Liver (tissue), 9 donors: ENCODE measurements around the gene IL20. TPM values are rescaled to one million over a fixed set of nuclear protein-coding genes. Genes with fewer than 3 reads are reported as not detected.

Experiments used
- DNase-seq: peaks from one replicate; pipeline ENCODE4 v3.0.0-alpha.2; 2017; ENCODE audit warnings: low spot score
- H3K27ac ChIP-seq, 2 donors: one replicate each; pipeline ENCODE4 v1.7.0; 2013; ENCODE audit warnings: inconsistent platforms in 2 of 2, low read length in 2 of 2, control low read depth in 1 of 2, low read depth in 1 of 2, mild to moderate bottlenecking in 1 of 2
- H3K27me3 ChIP-seq, 4 donors: one replicate each; pipeline versions ENCODE4 v1.6.1 to v1.7.0; 2013; ENCODE audit warnings: low read length in 3 of 4, inconsistent platforms in 1 of 4, mild to moderate bottlenecking in 1 of 4, moderate library complexity in 1 of 4; ENCODE audit not compliant: control insufficient read depth in 4 of 4, insufficient read depth in 4 of 4
- H3K36me3 ChIP-seq, 4 donors: one replicate each; pipeline versions ENCODE4 v1.6.1 to v1.7.0; 2013; ENCODE audit warnings: low read length in 3 of 4, mild to moderate bottlenecking in 3 of 4, low read depth in 1 of 4, moderate library complexity in 1 of 4; ENCODE audit not compliant: control insufficient read depth in 4 of 4, insufficient read depth in 3 of 4
- H3K4me1 ChIP-seq, 4 donors: one replicate each; pipeline versions ENCODE4 v1.6.1 to v1.7.0; 2013; ENCODE audit warnings: low read length in 3 of 4, mild to moderate bottlenecking in 3 of 4, moderate library complexity in 1 of 4; ENCODE audit not compliant: control insufficient read depth in 4 of 4, insufficient read depth in 4 of 4
- H3K4me3 ChIP-seq, 3 donors: one replicate each; pipeline versions ENCODE4 v1.6.1 to v1.7.0; 2013; ENCODE audit warnings: low read length in 3 of 3, control low read depth in 1 of 3, low read depth in 1 of 3, mild to moderate bottlenecking in 1 of 3
- H3K9ac ChIP-seq, 2 donors: one replicate each; pipeline ENCODE4 v1.7.0; 2013; ENCODE audit warnings: low read length in 2 of 2, mild to moderate bottlenecking in 2 of 2, moderate library complexity in 2 of 2, control low read depth in 1 of 2, low read depth in 1 of 2
- H3K9me3 ChIP-seq, 4 donors: one replicate each; pipeline versions ENCODE4 v1.6.1 to v1.7.0; 2013; ENCODE audit warnings: low read length in 3 of 4; ENCODE audit not compliant: control insufficient read depth in 4 of 4
- EGR1 ChIP-seq, 2 donors: IDR thresholded peaks; 2 replicates each; pipeline ENCODE4 v1.6.1; 2016 to 2018; ENCODE audit warnings: antibody characterized with exemption in 2 of 2, low read depth in 2 of 2
- FOXA1 ChIP-seq: IDR thresholded peaks from 2 replicates; pipeline ENCODE4 v1.6.1; 2016; ENCODE audit warnings: antibody characterized with exemption
- FOXA2 ChIP-seq: IDR thresholded peaks from 2 replicates; pipeline ENCODE4 v1.6.1; 2016; ENCODE audit warnings: antibody characterized with exemption
- GABPA ChIP-seq, 2 donors: IDR thresholded peaks in 1 of 2; conservative IDR thresholded peaks in 1 of 2; 2 replicates each; pipeline ENCODE4 v1.6.1; 2016; ENCODE audit warnings: antibody characterized with exemption in 2 of 2, mild to moderate bottlenecking in 1 of 2, moderate library complexity in 1 of 2
- HNF4A ChIP-seq, 2 donors: conservative IDR thresholded peaks; 2 replicates each; pipeline ENCODE4 v1.6.1; 2016; ENCODE audit warnings: antibody characterized with exemption in 2 of 2, mild to moderate bottlenecking in 2 of 2
- HNF4G ChIP-seq: IDR thresholded peaks from 2 replicates; pipeline ENCODE4 v1.6.1; 2016; ENCODE audit warnings: antibody characterized with exemption
- JUND ChIP-seq, 2 donors: IDR thresholded peaks; 2 replicates each; pipeline ENCODE4 v1.6.1; 2016; ENCODE audit warnings: antibody characterized with exemption in 2 of 2
- NR2F2 ChIP-seq: IDR thresholded peaks from 2 replicates; pipeline ENCODE4 v1.6.1; 2016; ENCODE audit warnings: antibody characterized with exemption
- RAD21 ChIP-seq, 2 donors: IDR thresholded peaks; 2 replicates each; pipeline ENCODE4 v1.6.1; 2016; ENCODE audit warnings: antibody characterized with exemption in 2 of 2, mild to moderate bottlenecking in 2 of 2
- RXRA ChIP-seq, 2 donors: IDR thresholded peaks; 2 replicates each; pipeline ENCODE4 v1.6.1; 2017 to 2018; ENCODE audit warnings: antibody characterized with exemption in 2 of 2, mild to moderate bottlenecking in 1 of 2
- SP1 ChIP-seq: IDR thresholded peaks from 2 replicates; pipeline ENCODE4 v1.6.1; 2018; ENCODE audit warnings: antibody characterized with exemption, mild to moderate bottlenecking
- TAF1 ChIP-seq: conservative IDR thresholded peaks from 2 replicates; pipeline ENCODE4 v1.6.1; 2016; ENCODE audit warnings: antibody characterized with exemption, mild to moderate bottlenecking
- YY1 ChIP-seq: IDR thresholded peaks from 2 replicates; pipeline ENCODE4 v1.6.1; 2016; ENCODE audit warnings: antibody characterized with exemption, mild to moderate bottlenecking
- WGBS: extraction: QIAGEN DNeasy Blood & Tissue Kit; methylation state at CpG from one replicate; pipeline ENCODE4 v1.1.7; 2013; 5-methylcytosine and 5-hydroxymethylcytosine counted together
- polyA plus RNA-seq, 2 donors: library from polyadenylated mRNA; stranded (reverse) in 1 of 2; unstranded in 1 of 2; fragments of 200-250 nt in 1 of 2; fragments of >200 nt in 1 of 2; fragmentation: Nextera tagmentation in 1 of 2; extraction: Ambion mirVana in 1 of 2; gene quantifications; one replicate each; pipeline versions ENCODE4 v1.2.1 to v1.2.3, GENCODE V29; 2013 to 2015
- total RNA-seq, 2 donors: library from RNA; depleted of rRNA; stranded (reverse); fragments of >200 nt; gene quantifications; one replicate each; pipeline ENCODE4 v1.2.3, GENCODE V29; 2014
- TF ChIP-seq, protein P1 (sequence below): IDR thresholded peaks from 2 replicates; pipeline ENCODE4 v1.6.1; 2016; ENCODE audit warnings: antibody characterized with exemption
- TF ChIP-seq, protein P2 (sequence below): IDR thresholded peaks from 2 replicates; pipeline ENCODE4 v1.6.1; 2016; ENCODE audit warnings: antibody characterized with exemption
- TF ChIP-seq, protein P3 (sequence below): fragments of 150-350 bp; IDR thresholded peaks from 2 replicates; pipeline ENCODE4 v1.5.1; 2017; ENCODE audit warnings: improper control_type of control experiment, low read depth, low read length; ENCODE audit not compliant: missing input control
- TF ChIP-seq, protein P4 (sequence below): IDR thresholded peaks from 2 replicates; pipeline ENCODE4 v1.6.1; 2016; ENCODE audit warnings: antibody characterized with exemption
- TF ChIP-seq, protein P5 (sequence below): IDR thresholded peaks from 2 replicates; pipeline ENCODE4 v1.6.1; 2016; ENCODE audit warnings: antibody characterized with exemption, mild to moderate bottlenecking
- donor health status: healthy.
- donor health status: healthy.
- donor health status: healthy.
- donor health status: healthy.
- donor health status: healthy.

IL20 gene
- total and polyA plus RNA-seq, 4 donors = 0.17 TPM; not detected in 3

DNA sequence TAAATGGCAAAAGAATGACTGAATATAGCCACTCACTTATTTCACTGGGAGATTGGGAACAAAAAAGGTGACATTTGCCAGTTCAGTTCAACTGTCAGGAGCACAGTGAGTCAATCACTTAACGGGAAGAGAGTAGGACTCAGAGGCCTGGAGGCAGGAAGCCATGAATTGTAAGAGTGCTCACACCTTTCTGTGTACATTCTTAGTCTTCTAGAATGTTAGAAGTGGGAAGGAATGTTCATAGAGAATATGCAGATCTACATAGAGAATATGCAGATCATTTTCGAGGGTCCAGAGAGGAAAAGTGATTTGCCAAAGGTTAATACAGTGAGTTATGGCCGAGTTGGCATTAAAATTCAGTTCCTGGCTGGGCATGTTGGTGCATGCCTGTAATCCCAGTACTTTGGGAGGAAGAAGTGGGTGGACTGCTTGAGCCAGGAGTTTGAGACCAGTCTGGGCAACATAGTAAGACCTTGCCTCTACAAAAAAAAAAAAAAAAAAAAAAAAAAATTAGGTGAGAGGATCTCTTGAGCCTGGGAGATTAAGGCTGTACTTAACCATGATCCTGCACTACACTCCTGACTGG is 8.3 kb downstream of the IL20 start:
- TF ChIP-seq TAF1 = no peak
- TF ChIP-seq, protein P1, sequence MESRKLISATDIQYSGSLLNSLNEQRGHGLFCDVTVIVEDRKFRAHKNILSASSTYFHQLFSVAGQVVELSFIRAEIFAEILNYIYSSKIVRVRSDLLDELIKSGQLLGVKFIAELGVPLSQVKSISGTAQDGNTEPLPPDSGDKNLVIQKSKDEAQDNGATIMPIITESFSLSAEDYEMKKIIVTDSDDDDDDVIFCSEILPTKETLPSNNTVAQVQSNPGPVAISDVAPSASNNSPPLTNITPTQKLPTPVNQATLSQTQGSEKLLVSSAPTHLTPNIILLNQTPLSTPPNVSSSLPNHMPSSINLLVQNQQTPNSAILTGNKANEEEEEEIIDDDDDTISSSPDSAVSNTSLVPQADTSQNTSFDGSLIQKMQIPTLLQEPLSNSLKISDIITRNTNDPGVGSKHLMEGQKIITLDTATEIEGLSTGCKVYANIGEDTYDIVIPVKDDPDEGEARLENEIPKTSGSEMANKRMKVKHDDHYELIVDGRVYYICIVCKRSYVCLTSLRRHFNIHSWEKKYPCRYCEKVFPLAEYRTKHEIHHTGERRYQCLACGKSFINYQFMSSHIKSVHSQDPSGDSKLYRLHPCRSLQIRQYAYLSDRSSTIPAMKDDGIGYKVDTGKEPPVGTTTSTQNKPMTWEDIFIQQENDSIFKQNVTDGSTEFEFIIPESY = no peak
- TF ChIP-seq GABPA (IDR thresholded peaks at IDR 0.05 in 1 of 2, conservative IDR thresholded peaks at IDR 0.05 in 1 of 2) = no peak
- TF ChIP-seq RXRA (IDR thresholded peaks at IDR 0.05) = no peak
- no peaks in the 10 kb centered on the region for H3K4me1 ChIP-seq
- H3K9ac ChIP-seq = no peak overlapping the region
- H3K27ac ChIP-seq = no peak overlapping the region
- no peak overlapping the region for H3K4me3 ChIP-seq
- H3K9me3 ChIP-seq = peaks cover 6 to 8% (median 7%) of the 10 kb centered on the region in 4 donors
- WGBS = 91% methylated on average over 3 of the region's 3 CpGs
- no peaks in the 10 kb centered on the region for H3K36me3 ChIP-seq
- DNase-seq = no peak
- no peaks in the 10 kb centered on the region for H3K27me3 ChIP-seq

DNA sequence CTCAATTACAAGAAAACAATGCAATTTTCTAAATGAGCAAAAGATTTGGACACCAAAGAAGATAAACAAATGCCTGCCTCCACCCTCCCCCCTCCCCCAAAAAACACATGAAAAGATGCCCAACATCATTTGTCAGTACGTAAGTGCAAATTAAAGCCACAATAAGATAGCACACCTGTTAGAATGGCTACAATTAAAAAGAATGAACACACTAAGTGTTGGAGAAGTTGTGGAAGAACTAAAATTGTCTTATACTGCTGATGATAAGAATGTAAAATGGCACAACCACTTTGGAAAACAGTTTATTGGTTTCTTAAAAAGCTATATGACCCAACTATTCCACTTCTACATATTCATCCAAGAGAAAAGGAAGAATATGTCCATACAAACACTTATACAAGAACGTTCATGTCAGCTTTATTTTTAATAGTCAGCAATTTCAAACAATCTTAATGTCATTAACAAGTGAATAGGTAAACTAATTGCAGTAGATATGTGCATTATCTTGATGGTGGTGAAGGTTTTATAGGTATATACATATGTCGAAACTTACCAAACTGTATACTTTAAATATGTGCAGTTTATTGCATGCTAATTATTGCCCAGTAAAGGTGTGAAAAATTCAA is 10.4 kb downstream of the IL20 start:
- TF ChIP-seq, protein P2, sequence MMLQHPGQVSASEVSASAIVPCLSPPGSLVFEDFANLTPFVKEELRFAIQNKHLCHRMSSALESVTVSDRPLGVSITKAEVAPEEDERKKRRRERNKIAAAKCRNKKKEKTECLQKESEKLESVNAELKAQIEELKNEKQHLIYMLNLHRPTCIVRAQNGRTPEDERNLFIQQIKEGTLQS = no peak
- TF ChIP-seq GABPA (IDR thresholded peaks at IDR 0.05 in 1 of 2, conservative IDR thresholded peaks at IDR 0.05 in 1 of 2) (no peak), FOXA2 (no peak), JUND (IDR thresholded peaks at IDR 0.05) (no peak), HNF4G (no peak), YY1 (no peak), RXRA (IDR thresholded peaks at IDR 0.05) (no peak), FOXA1 (no peak), EGR1 (IDR thresholded peaks at IDR 0.05; ENCODE audit: low read depth in 2 of 2) (no peak), RAD21 (IDR thresholded peaks at IDR 0.05) (no peak), NR2F2 (no peak), SP1 (no peak), TAF1 (no peak), HNF4A (conservative IDR thresholded peaks at IDR 0.05) (no peak)
- TF ChIP-seq, protein P1 = no peak
- TF ChIP-seq, protein P3, sequence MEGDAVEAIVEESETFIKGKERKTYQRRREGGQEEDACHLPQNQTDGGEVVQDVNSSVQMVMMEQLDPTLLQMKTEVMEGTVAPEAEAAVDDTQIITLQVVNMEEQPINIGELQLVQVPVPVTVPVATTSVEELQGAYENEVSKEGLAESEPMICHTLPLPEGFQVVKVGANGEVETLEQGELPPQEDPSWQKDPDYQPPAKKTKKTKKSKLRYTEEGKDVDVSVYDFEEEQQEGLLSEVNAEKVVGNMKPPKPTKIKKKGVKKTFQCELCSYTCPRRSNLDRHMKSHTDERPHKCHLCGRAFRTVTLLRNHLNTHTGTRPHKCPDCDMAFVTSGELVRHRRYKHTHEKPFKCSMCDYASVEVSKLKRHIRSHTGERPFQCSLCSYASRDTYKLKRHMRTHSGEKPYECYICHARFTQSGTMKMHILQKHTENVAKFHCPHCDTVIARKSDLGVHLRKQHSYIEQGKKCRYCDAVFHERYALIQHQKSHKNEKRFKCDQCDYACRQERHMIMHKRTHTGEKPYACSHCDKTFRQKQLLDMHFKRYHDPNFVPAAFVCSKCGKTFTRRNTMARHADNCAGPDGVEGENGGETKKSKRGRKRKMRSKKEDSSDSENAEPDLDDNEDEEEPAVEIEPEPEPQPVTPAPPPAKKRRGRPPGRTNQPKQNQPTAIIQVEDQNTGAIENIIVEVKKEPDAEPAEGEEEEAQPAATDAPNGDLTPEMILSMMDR = no peak
- TF ChIP-seq, protein P4, sequence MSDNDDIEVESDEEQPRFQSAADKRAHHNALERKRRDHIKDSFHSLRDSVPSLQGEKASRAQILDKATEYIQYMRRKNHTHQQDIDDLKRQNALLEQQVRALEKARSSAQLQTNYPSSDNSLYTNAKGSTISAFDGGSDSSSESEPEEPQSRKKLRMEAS = no peak
- TF ChIP-seq, protein P5, sequence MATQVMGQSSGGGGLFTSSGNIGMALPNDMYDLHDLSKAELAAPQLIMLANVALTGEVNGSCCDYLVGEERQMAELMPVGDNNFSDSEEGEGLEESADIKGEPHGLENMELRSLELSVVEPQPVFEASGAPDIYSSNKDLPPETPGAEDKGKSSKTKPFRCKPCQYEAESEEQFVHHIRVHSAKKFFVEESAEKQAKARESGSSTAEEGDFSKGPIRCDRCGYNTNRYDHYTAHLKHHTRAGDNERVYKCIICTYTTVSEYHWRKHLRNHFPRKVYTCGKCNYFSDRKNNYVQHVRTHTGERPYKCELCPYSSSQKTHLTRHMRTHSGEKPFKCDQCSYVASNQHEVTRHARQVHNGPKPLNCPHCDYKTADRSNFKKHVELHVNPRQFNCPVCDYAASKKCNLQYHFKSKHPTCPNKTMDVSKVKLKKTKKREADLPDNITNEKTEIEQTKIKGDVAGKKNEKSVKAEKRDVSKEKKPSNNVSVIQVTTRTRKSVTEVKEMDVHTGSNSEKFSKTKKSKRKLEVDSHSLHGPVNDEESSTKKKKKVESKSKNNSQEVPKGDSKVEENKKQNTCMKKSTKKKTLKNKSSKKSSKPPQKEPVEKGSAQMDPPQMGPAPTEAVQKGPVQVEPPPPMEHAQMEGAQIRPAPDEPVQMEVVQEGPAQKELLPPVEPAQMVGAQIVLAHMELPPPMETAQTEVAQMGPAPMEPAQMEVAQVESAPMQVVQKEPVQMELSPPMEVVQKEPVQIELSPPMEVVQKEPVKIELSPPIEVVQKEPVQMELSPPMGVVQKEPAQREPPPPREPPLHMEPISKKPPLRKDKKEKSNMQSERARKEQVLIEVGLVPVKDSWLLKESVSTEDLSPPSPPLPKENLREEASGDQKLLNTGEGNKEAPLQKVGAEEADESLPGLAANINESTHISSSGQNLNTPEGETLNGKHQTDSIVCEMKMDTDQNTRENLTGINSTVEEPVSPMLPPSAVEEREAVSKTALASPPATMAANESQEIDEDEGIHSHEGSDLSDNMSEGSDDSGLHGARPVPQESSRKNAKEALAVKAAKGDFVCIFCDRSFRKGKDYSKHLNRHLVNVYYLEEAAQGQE = no peak

More for the DNA sequence above, 10.4 kb downstream of the IL20 start:
- Histone ChIP-seq H3K4me3 (no peak overlapping the region), H3K9ac (no peak overlapping the region), H3K36me3 (no peaks in the 10 kb centered on the region), H3K4me1 (no peaks in the 10 kb centered on the region), H3K9me3 (peaks cover 6 to 8% (median 7%) of the 10 kb centered on the region in 4 donors), H3K27me3 (no peaks in the 10 kb centered on the region), H3K27ac (no peak overlapping the region)
- 75% methylated on average over 3 of the region's 3 CpGs for WGBS
- DNase-seq = no peak
